NCI-H2081 (cell line): ENCODE data around the gene TMLHE.
"Not testable (repeated sequence)": the region's sequence is repeated elsewhere in the genome, so short reads cannot be mapped to it uniquely, and the experiment has no call there.

Experiments
- DNase-seq, 2 experiments: peaks; one replicate each; lab custom pipeline; 2025; lab: John Stamatoyannopoulos, UW

Gene TMLHE

GRCh38 chrX:155612312-155613224, at the start of gene TMLHE, which contains the start of gene SPRY3:
TSS of gene TMLHE (minus strand) at chrX:155612952. CDS start at chrX:155545276, 67,676 bp downstream.
TSS of gene SPRY3 (plus strand) at chrX:155612586.
- DNase-seq, result peak; percentile 40 to 63

- no peak for DNase-seq
Measured at GRCh38 chrX:155662282-155662681, 49.5 kb upstream of the TMLHE start.

- no peak for DNase-seq
Measured at GRCh38 chrX:155645180-155645579, 32.4 kb upstream of the TMLHE start.

- DNase-seq, result no peak
Measured at GRCh38 chrX:155643240-155643639, 30.5 kb upstream of the TMLHE start.

- DNase-seq, result not testable (repeated sequence)
Measured at GRCh38 chrX:155641371-155641770, 28.6 kb upstream of the TMLHE start.

GRCh38 chrX:155637714-155638113, 25.0 kb upstream of the TMLHE start:
- no peak for DNase-seq

- DNase-seq, result not testable (repeated sequence)
Measured at GRCh38 chrX:155635019-155635418, 22.3 kb upstream of the TMLHE start.

GRCh38 chrX:155632431-155633100, 19.8 kb upstream of the TMLHE start:
- no peak for DNase-seq

GRCh38 chrX:155620110-155620509, 7.4 kb upstream of the TMLHE start:
- DNase-seq, result not testable (repeated sequence)

- no peak for DNase-seq
Measured at GRCh38 chrX:155615938-155616337, 3.2 kb upstream of the TMLHE start.

GRCh38 chrX:155613927-155614559, 1.3 kb upstream of the TMLHE start:
- no peak for DNase-seq

GRCh38 chrX:155611302-155611701, 1.4 kb downstream of the TMLHE start:
- DNase-seq, result no peak

- DNase-seq, result no peak
Measured at GRCh38 chrX:155592981-155593380, 19.8 kb downstream of the TMLHE start.

GRCh38 chrX:155592331-155592730, 20.4 kb downstream of the TMLHE start:
- DNase-seq, result no peak

- no peak for DNase-seq
Measured at GRCh38 chrX:155577682-155578081, 35.1 kb downstream of the TMLHE start.

- DNase-seq, result no peak
Measured at GRCh38 chrX:155563099-155563498, 49.7 kb downstream of the TMLHE start.

- no peak for DNase-seq
Measured at GRCh38 chrX:155544881-155545280, 67.9 kb downstream of the TMLHE start.

GRCh38 chrX:155535866-155536265, 76.9 kb downstream of the TMLHE start:
- no peak for DNase-seq

GRCh38 chrX:155534800-155535199, 78.0 kb downstream of the TMLHE start:
- no peak for DNase-seq

GRCh38 chrX:155527023-155527422, 85.7 kb downstream of the TMLHE start:
- DNase-seq, result not testable (repeated sequence)

GRCh38 chrX:155514225-155514624, 98.5 kb downstream of the TMLHE start:
- no peak for DNase-seq

- no peak for DNase-seq
Measured at GRCh38 chrX:155505296-155505695, 107.5 kb downstream of the TMLHE start.

- not testable (repeated sequence) for DNase-seq
Measured at GRCh38 chrX:155495134-155495533, 117.6 kb downstream of the TMLHE start.
